Measurements from ENCODE around the gene DECR2. TPM values are rescaled to one million over a fixed set of nuclear protein-coding genes. Genes with fewer than 3 reads are reported as not detected.
A peak's percentile ranks its signal among the peaks of the same experiment; 100 is the strongest.

Gene DECR2
- total and polyA plus RNA-seq, 9 of the 15 experiments (the other 6 are each of a cell fraction or from before 2014, with no cell fraction given): 1.0 to 31.9 (median 10.3) TPM

DNA sequence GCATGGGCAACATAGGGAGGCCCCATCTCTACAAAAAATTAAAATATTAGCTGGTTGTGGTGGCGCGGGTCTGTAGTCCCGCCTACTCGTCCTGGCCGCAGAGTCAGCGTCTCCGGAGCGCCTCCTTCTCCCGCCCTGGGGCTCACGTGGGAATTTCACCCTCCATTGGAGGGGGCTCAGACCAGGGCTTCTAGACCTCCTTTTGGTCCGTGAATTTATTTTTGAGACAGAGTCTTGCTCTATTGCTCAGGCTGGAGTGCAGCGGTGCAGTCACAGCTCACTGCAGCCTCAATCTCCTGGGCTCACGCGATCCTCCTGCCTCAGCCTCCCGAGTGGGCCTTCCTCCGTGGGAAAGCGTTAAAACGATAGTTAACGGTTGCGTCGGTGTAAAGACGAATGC is 5.1 kb upstream of the DECR2 start (continued):
- TF ChIP-seq, protein P1, sequence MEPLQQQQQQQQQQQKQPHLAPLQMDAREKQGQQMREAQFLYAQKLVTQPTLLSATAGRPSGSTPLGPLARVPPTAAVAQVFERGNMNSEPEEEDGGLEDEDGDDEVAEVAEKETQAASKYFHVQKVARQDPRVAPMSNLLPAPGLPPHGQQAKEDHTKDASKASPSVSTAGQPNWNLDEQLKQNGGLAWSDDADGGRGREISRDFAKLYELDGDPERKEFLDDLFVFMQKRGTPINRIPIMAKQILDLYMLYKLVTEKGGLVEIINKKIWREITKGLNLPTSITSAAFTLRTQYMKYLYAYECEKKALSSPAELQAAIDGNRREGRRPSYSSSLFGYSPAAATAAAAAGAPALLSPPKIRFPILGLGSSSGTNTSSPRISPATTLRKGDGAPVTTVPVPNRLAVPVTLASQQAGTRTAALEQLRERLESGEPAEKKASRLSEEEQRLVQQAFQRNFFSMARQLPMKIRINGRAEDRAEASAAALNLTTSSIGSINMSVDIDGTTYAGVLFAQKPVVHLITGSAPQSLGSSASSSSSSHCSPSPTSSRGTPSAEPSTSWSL (CRISPR knock-in tag; IDR thresholded peaks at IDR 0.05; ENCODE audit: borderline replicate concordance): no peak
- no peak for TF ChIP-seq PTBP1 (IDR thresholded peaks at IDR 0.05; ENCODE audit: low read depth, low read length)
- TF ChIP-seq, protein P2, sequence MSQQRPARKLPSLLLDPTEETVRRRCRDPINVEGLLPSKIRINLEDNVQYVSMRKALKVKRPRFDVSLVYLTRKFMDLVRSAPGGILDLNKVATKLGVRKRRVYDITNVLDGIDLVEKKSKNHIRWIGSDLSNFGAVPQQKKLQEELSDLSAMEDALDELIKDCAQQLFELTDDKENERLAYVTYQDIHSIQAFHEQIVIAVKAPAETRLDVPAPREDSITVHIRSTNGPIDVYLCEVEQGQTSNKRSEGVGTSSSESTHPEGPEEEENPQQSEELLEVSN (IDR thresholded peaks at IDR 0.05; ENCODE audit: borderline replicate concordance in 1 of 2, extremely low read depth in 1 of 2, insufficient read depth in 1 of 2, insufficient read length in 1 of 2, low read depth in 1 of 2, low read length in 1 of 2, poor library complexity in 1 of 2, severe bottlenecking in 1 of 2): peak; percentile 87 to 96
- TF ChIP-seq, protein P3, sequence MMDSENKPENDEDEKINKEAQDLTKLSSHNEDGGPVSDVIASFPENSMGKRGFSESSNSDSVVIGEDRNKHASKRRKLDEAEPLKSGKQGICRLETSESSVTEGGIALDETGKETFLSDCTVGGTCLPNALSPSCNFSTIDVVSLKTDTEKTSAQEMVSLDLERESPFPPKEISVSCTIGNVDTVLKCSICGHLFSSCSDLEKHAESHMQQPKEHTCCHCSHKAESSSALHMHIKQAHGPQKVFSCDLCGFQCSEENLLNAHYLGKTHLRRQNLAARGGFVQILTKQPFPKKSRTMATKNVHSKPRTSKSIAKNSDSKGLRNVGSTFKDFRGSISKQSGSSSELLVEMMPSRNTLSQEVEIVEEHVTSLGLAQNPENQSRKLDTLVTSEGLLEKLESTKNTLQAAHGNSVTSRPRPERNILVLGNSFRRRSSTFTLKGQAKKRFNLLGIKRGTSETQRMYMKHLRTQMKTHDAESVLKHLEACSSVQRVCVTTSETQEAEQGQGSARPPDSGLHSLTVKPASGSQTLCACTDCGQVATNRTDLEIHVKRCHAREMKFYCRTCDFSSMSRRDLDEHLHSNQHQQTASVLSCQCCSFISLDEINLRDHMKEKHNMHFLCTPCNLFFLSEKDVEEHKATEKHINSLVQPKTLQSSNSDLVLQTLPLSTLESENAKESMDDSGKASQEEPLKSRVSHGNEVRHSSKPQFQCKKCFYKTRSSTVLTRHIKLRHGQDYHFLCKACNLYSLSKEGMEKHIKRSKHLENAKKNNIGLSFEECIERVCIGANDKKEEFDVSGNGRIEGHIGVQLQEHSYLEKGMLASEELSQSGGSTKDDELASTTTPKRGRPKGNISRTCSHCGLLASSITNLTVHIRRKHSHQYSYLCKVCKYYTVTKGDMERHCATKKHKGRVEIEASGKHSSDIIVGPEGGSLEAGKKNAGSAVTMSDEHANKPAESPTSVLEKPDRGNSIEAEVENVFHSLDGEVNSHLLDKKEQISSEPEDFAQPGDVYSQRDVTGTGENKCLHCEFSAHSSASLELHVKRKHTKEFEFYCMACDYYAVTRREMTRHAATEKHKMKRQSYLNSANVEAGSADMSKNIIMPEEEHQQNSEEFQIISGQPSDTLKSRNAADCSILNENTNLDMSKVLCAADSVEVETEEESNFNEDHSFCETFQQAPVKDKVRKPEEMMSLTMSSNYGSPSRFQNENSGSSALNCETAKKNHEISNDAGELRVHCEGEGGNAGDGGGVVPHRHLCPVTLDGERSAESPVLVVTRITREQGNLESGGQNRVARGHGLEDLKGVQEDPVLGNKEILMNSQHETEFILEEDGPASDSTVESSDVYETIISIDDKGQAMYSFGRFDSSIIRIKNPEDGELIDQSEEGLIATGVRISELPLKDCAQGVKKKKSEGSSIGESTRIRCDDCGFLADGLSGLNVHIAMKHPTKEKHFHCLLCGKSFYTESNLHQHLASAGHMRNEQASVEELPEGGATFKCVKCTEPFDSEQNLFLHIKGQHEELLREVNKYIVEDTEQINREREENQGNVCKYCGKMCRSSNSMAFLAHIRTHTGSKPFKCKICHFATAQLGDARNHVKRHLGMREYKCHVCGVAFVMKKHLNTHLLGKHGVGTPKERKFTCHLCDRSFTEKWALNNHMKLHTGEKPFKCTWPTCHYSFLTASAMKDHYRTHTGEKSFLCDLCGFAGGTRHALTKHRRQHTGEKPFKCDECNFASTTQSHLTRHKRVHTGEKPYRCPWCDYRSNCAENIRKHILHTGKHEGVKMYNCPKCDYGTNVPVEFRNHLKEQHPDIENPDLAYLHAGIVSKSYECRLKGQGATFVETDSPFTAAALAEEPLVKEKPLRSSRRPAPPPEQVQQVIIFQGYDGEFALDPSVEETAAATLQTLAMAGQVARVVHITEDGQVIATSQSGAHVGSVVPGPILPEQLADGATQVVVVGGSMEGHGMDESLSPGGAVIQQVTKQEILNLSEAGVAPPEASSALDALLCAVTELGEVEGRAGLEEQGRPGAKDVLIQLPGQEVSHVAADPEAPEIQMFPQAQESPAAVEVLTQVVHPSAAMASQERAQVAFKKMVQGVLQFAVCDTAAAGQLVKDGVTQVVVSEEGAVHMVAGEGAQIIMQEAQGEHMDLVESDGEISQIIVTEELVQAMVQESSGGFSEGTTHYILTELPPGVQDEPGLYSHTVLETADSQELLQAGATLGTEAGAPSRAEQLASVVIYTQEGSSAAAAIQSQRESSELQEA (IDR thresholded peaks at IDR 0.05; ENCODE audit: low read depth): no peak
- TF ChIP-seq, protein P4, sequence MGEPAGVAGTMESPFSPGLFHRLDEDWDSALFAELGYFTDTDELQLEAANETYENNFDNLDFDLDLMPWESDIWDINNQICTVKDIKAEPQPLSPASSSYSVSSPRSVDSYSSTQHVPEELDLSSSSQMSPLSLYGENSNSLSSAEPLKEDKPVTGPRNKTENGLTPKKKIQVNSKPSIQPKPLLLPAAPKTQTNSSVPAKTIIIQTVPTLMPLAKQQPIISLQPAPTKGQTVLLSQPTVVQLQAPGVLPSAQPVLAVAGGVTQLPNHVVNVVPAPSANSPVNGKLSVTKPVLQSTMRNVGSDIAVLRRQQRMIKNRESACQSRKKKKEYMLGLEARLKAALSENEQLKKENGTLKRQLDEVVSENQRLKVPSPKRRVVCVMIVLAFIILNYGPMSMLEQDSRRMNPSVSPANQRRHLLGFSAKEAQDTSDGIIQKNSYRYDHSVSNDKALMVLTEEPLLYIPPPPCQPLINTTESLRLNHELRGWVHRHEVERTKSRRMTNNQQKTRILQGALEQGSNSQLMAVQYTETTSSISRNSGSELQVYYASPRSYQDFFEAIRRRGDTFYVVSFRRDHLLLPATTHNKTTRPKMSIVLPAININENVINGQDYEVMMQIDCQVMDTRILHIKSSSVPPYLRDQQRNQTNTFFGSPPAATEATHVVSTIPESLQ (CRISPR knock-in tag; IDR thresholded peaks at IDR 0.05): no peak
- TF ChIP-seq, protein P5, sequence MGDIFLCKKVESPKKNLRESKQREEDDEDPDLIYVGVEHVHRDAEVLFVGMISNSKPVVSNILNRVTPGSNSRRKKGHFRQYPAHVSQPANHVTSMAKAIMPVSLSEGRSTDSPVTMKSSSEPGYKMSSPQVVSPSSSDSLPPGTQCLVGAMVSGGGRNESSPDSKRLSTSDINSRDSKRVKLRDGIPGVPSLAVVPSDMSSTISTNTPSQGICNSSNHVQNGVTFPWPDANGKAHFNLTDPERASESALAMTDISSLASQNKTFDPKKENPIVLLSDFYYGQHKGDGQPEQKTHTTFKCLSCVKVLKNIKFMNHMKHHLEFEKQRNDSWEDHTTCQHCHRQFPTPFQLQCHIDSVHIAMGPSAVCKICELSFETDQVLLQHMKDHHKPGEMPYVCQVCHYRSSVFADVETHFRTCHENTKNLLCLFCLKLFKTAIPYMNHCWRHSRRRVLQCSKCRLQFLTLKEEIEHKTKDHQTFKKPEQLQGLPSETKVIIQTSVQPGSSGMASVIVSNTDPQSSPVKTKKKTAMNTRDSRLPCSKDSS (IDR thresholded peaks at IDR 0.05; ENCODE audit: low read depth, partially characterized antibody): no peak
- peak; percentile 94 for TF ChIP-seq CC2D1A (IDR thresholded peaks at IDR 0.05)
- peak in 1 of 2 experiments; percentile 85; a peak in 3 of 4 replicates for TF ChIP-seq HDAC1 (IDR thresholded peaks at IDR 0.05)
- TF ChIP-seq RAD51 (IDR thresholded peaks at IDR 0.05; ENCODE audit: borderline replicate concordance, low read depth): peak; percentile 66

Measured in K562 (cell line).